PC-3 (cell line): ENCODE data around the gene CALML6.

Experiments used
- CTCF ChIP-seq: fragments of 300-600 bp; sonication (generic); conservative IDR thresholded peaks from 2 replicates; pipeline ENCODE4 v1.5.1; 2017; ENCODE audit warnings: antibody characterized with exemption, low read depth, mild to moderate bottlenecking, low read length
- EZH2 ChIP-seq: fragments of 300-600 bp; sonication (generic); IDR thresholded peaks from one replicate; pipeline ENCODE4 v1.6.1; 2017; ENCODE audit warnings: antibody characterized with exemption, mild to moderate bottlenecking, low read length; ENCODE audit not compliant: unreplicated experiment
- EZH2phosphoT487 ChIP-seq: fragments of 300-600 bp; sonication (generic); IDR thresholded peaks from 2 replicates; pipeline ENCODE4 v1.6.1; 2018; ENCODE audit warnings: mild to moderate bottlenecking, antibody characterized with exemption, low read length, borderline replicate concordance

- TF ChIP-seq CTCF (no peak), EZH2 (no peak), EZH2phosphoT487 (no peak)
These were observed 724 bp upstream of the CALML6 start for GRCh38 chr1:1914101-1914970.
